ENCODE measurements around the gene SLC66A2.

Gene SLC66A2

DNA sequence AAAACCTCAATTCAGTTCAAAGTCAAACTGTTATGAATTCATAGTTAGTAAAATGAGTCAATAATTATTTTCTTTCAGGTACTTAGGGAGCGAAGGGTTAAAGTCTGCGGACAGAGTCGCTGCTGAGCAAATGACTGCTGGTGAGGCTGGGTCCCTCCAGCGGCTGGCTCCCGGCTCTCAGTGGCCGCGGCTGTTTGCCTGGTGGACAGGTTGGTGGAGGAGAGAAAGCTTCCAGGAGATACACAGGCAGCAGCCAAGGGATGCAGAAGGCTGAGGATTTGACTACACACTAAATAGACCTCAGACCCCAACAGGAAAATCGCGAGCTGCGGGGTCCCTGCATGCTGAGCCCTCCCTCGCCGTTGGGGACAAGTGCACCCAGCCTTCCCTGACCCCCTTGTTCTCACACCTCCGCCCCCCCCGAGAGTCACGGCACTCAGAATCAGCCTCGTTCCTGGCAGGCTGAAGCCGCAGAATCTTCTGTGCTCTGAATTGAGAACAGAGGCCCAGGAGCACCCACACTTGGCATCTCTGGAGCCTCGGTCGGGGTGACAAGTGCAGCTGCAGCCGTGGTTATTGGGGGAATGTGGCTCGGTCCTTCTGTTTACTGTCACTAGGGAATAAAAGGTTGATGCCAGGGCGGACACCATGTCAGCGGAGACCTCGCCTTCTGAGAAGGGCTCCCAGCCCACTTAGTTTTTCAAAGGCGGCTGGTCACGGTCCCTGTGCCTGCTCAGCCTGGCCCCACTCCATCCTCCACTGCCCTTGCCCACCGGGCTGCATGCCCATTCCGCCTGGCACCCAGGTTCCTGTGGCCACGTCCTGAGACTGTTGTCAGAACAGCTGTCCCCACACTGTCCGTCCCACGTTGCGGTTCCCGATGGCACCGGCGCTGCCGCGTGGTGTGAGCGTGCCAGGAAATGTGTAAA lies 74.0 kb downstream of the SLC66A2 start:
- Histone ChIP-seq H3K36me3 (ENCODE audit: insufficient read depth, low read length) (no peaks in the 10 kb centered on the region), H3K9ac (ENCODE audit: low read depth, low read length) (no peak overlapping the region), H3K9me3 (ENCODE audit: control insufficient read depth, insufficient read depth, low read length) (no peaks in the 10 kb centered on the region), H3K4me1 (ENCODE audit: insufficient read depth, low read length) (0 out of 2 replicates have a peak, but pooled peaks cover 2% of the 10 kb centered on the region)

DNA sequence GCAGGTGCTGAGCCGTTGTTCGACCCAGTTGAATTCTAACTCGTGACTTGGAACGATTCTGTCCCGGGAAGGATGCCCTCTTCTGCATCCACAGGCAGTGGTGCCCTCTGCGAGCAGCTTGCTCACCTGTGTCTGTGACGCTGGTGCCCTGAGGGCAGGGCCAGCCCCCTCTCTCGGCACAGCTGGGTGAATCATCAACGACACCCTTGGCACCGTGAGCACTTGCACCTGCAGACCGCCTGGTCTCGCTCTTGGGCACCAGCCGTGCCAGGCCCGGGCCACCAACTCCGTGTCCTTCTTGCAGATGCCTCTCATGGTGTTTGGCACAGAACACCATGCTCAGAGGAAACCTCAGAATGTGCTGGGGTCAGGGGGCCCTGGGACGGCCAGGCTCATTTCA lies 75.0 kb downstream of the SLC66A2 start:
- Histone ChIP-seq H3K9me3 (ENCODE audit: control insufficient read depth, insufficient read depth, low read length) (no peaks in the 10 kb centered on the region), H3K9ac (ENCODE audit: low read depth, low read length) (no peak overlapping the region), H3K36me3 (ENCODE audit: insufficient read depth, low read length) (no peaks in the 10 kb centered on the region), H3K4me1 (ENCODE audit: insufficient read depth, low read length) (0 out of 2 replicates have a peak, but pooled peaks cover 2% of the 10 kb centered on the region)

DNA sequence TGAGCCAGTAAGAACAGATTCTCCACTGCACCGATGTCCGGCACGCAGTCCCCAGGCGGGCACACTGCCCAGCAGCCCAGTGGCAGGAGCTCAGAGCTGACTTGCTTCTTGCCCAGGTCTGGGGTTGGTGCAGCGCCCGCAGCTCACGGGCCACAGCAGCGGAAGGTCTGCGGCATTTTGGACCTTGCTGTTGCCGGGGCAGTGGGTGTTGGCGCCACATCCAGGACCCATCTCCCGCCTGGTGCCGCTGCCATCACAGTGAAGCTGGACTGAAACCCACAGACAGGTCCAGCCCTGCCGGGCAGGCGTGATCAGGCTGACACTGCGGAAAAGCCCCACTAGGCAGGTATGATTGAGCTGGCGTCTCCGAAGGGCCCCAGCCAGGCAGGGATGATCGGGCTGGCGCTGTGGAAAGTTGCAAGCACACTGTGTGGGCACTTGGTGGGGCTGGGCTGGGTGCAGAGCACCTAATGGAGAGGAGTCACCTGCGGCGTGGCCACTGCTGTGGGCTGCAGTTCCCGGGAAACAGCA lies 75.5 kb downstream of the SLC66A2 start:
- H3K4me1 ChIP-seq (ENCODE audit: insufficient read depth, low read length), result 0 out of 2 replicates have a peak, but pooled peaks cover 2% of the 10 kb centered on the region
- no peaks in the 10 kb centered on the region for H3K9me3 ChIP-seq (ENCODE audit: control insufficient read depth, insufficient read depth, low read length)

DNA sequence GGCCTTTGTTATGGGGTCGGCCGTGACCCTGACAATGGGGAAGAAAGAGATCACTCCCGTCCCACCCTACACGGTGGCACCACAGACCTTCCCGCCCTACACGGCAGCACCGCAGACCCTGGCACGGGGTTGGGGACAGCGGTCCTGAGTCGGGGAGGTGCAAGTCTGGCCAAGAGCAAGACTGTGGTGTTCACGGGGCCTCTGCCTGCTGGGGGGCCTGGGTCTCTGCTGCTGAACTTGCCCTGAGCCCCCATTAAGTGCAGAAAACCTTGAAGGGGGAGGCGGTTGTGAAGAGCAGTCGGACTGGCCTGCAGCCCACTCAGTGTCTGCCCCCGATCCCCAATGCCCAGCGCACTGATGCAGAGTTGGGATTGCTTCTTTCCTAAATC lies 75.9 kb downstream of the SLC66A2 start:
- Histone ChIP-seq H3K36me3 (ENCODE audit: insufficient read depth, low read length) (no peaks in the 10 kb centered on the region), H3K9me3 (ENCODE audit: control insufficient read depth, insufficient read depth, low read length) (no peaks in the 10 kb centered on the region), H3K9ac (ENCODE audit: low read depth, low read length) (no peak overlapping the region), H3K4me1 (ENCODE audit: insufficient read depth, low read length) (0 out of 2 replicates have a peak, but pooled peaks cover 2% of the 10 kb centered on the region)

More for the DNA sequence above, 75.5 kb downstream of the SLC66A2 start:
- Histone ChIP-seq H3K9ac (ENCODE audit: low read depth, low read length) (no peak overlapping the region), H3K36me3 (ENCODE audit: insufficient read depth, low read length) (no peaks in the 10 kb centered on the region)

DNA sequence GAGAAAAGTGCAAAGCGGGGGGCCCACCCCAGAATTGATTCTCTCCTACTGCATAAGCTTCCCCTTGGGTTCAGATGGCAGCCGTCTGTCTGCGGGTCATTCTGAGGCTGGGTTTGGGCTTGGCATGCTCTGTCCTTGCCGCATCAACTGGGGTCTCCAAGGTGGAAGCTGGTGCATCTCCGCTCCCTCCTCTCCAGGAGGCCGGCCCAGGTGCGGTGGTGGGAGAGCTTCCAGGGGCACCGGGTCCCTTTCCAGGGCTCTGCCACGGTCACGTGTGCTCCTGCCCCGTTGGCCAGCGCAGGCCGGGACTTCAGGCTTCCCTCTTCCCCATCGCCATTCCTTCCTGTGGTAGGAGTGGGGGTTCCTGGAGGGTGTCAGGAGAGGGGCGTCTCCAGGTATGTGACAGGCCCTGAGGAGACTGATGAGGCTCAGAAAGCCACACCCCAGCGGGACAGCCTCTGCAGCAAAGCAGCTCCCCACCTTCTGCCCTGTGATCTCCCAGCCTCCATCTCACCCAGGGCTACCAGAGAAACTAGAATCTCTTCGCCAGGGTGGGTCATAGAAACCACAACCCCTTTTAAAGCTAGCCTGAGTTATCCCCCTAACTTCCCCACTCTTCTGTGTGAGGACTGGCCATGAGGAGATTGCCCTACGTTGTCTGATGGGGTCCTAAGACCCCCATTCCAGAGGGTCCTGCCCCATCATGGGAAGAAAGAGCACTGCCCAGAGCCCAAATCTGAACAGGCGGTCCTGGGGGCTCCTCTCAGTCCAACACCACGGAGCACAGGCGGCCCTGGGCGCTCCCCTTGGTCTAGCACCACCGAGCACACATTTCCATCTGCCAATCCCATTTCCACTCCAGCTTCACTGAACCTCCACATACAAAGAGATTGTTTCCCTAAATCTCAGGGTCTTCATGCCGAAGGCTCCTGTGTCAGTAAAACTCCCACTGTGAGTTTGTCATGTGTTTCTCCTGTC lies 76.6 kb downstream of the SLC66A2 start:
- H3K36me3 ChIP-seq (ENCODE audit: insufficient read depth, low read length), result no peaks in the 10 kb centered on the region
- H3K4me1 ChIP-seq (ENCODE audit: insufficient read depth, low read length), result 0 out of 2 replicates have a peak, but pooled peaks cover 2% of the 10 kb centered on the region
- H3K9me3 ChIP-seq (ENCODE audit: control insufficient read depth, insufficient read depth, low read length), result no peaks in the 10 kb centered on the region
- H3K9ac ChIP-seq (ENCODE audit: low read depth, low read length), result no peak overlapping the region

DNA sequence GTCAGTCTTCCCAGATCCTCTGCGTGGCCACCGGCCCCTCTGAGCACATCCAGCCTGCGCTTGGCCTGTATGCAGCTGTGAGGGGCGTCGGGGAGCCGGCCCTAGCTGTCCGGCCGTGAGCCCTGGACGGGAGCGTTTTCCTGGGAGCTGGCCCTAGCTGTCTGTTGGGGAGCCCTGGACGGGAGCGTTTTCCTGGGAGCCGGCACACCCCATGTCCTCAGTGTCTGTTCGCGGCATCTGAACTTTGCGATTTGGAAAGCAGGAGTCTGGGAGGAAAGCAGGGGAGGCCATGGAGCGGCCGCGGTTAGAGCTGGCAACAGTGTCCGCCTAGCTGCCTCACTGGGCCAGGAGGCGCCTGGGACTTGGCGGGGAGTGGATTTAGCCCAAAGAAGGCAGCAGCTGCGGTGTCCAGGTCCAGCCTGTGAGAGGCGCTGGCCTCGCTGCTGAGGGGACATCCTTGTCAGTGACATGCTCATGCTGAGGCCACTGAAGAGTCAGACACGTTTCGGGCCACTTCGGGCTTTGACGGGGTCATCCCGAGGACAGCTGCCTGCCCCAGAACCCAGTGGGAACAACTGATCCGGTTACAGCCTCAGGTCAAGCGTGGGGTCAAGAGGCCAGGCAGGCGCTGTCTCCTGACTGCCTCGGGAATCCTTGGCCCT lies 77.9 kb downstream of the SLC66A2 start:
- H3K4me1 ChIP-seq (ENCODE audit: insufficient read depth, low read length), result 0 out of 2 replicates have a peak, but pooled peaks cover 2% of the 10 kb centered on the region
- no peaks in the 10 kb centered on the region for H3K36me3 ChIP-seq (ENCODE audit: insufficient read depth, low read length)
- no peaks in the 10 kb centered on the region for H3K9me3 ChIP-seq (ENCODE audit: control insufficient read depth, insufficient read depth, low read length)
- H3K9ac ChIP-seq (ENCODE audit: low read depth, low read length), result no peak overlapping the region

DNA sequence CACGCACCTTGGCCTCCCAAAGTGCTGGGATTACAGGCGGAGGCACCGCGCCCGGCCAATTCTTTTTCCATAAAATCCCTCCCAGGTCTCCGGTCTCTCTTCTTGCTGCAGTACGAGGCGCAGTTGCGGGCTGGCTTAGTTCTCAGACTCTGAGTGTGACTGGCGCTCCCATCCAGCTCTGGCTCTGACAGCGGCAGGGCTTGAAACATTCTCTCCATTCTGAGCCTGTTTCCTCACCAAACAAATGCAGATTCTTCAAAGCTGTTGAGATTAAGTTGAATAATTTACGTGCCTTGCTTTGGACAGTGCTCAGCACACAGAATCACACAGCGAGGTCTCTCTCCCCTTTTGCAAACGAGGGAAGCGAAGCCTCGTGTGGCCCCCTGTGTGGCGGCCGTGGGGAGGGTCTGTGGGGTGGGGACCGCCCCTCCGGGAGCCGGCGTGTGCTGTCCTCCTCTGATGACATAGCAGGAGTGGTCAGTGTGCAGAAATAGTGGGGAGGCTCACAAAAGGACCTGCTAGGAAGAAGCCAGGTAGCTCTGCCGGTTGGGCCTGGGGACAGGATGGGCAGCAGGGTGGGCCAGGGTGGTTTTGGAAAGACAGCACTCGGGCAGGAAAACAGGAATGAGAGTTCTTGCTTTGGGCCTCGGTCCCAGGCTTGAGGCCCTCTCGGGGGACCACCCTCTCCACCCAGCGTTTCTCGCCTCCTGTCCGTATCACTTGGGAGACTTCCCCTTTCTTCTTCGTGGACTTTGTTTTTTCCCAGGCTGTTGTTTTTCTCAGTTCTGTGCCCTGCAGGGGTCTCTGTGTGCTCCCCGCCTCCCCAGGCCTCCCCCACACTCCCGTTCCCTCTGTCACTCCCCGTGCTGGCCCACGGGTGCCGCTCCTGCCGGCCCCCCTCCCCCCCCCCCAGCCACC lies 78.7 kb downstream of the SLC66A2 start:
- H3K4me1 ChIP-seq (ENCODE audit: insufficient read depth, low read length), result 0 out of 2 replicates have a peak, but pooled peaks cover 2% of the 10 kb centered on the region
- no peaks in the 10 kb centered on the region for H3K36me3 ChIP-seq (ENCODE audit: insufficient read depth, low read length)
- no peak overlapping the region for H3K9ac ChIP-seq (ENCODE audit: low read depth, low read length)
- no peaks in the 10 kb centered on the region for H3K9me3 ChIP-seq (ENCODE audit: control insufficient read depth, insufficient read depth, low read length)

DNA sequence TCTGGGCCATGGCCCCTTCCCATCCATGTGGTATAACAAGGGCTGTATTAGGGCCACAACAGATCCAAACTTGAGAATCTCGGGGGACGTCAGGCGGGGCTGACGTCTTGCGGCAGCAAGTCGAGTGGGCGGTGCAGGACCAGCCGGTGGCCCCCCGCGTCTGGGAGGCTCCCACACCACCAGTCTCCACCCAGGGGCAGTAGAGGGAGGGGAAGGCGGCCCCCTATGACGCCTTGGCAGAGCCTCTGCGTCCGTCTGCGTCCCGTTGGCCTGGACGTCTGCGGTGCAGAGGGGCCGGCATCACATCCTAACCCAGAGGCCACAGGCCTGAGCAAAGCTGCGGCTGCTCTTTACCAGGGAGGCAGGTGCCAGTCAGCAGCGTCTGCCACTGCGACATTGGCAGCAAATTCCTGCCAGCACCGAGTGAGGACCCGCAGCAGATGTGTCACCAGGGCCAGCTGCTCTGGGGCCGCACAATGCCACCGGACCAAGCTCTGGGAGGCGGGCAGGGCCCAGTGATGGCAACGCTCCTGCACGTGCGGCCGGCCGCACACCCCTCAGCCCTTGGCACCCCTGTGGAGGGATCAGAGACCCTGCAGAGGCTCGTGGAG lies 79.9 kb downstream of the SLC66A2 start:
- Histone ChIP-seq H3K9me3 (ENCODE audit: control insufficient read depth, insufficient read depth, low read length) (no peaks in the 10 kb centered on the region), H3K9ac (ENCODE audit: low read depth, low read length) (no peak overlapping the region), H3K4me1 (ENCODE audit: insufficient read depth, low read length) (0 out of 2 replicates have a peak, but pooled peaks cover 2% of the 10 kb centered on the region)

DNA sequence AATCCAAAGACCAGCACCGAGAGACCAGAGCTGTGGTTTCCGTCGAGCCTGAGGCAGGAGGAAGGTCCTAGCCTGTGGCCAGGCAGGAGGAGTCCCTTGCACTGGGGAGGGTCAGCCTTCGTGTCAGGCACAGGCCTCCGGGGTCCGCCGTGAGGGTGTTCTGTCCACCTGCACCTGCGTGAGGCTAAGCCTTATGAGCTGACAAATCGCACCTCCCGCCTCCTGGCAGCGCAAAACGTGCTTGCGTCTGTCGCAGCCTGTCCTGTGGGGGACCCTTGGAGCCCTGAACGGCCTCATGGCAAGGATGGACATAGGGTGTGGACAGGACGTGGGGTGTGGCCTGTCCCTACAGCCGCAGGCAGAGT lies 80.4 kb downstream of the SLC66A2 start:
- Histone ChIP-seq H3K36me3 (ENCODE audit: insufficient read depth, low read length) (no peaks in the 10 kb centered on the region), H3K4me1 (ENCODE audit: insufficient read depth, low read length) (0 out of 2 replicates have a peak, but pooled peaks cover 2% of the 10 kb centered on the region), H3K9ac (ENCODE audit: low read depth, low read length) (no peak overlapping the region), H3K9me3 (ENCODE audit: control insufficient read depth, insufficient read depth, low read length) (no peaks in the 10 kb centered on the region)

More for the DNA sequence above, 79.9 kb downstream of the SLC66A2 start:
- H3K36me3 ChIP-seq (ENCODE audit: insufficient read depth, low read length), result no peaks in the 10 kb centered on the region

DNA sequence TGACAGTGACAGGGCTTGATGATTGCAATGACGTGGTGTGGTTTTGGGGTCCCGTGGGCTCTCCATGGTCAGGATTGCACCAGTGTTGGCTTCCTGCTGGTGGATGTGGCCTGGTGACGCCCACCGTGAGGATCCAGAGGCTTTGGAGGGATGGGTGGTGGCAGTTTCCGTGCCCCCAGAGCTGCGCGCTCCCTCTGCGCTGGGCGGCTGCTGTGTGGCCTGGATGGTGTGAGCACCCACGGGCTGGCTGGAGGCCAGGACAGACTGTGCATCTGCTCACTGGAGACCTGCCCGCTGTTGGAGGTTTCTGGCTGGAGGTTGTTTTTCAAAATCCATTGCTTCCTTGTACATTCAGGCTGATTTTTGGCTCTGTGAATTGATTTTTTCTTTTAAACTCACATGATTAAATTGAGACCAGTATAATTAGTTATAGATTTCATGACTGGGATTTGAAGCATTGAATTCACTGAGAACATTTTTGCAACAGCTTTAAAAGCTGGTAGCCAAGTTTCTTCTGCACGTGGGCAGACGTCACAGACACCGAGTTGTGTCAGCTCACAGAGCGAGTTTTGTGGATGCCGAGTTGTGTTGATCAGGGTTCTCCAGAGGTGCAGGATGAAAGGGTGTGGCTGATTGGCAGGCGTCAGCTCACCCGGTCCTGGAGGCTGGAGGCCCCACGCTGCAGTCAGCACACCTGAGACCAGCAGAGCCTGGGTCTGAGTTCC lies 81.0 kb downstream of the SLC66A2 start:
- H3K4me1 ChIP-seq (ENCODE audit: insufficient read depth, low read length), result 0 out of 2 replicates have a peak, but pooled peaks cover 2% of the 10 kb centered on the region
- H3K36me3 ChIP-seq (ENCODE audit: insufficient read depth, low read length), result no peaks in the 10 kb centered on the region
- H3K9me3 ChIP-seq (ENCODE audit: control insufficient read depth, insufficient read depth, low read length), result no peaks in the 10 kb centered on the region
- H3K9ac ChIP-seq (ENCODE audit: low read depth, low read length), result no peak overlapping the region

DNA sequence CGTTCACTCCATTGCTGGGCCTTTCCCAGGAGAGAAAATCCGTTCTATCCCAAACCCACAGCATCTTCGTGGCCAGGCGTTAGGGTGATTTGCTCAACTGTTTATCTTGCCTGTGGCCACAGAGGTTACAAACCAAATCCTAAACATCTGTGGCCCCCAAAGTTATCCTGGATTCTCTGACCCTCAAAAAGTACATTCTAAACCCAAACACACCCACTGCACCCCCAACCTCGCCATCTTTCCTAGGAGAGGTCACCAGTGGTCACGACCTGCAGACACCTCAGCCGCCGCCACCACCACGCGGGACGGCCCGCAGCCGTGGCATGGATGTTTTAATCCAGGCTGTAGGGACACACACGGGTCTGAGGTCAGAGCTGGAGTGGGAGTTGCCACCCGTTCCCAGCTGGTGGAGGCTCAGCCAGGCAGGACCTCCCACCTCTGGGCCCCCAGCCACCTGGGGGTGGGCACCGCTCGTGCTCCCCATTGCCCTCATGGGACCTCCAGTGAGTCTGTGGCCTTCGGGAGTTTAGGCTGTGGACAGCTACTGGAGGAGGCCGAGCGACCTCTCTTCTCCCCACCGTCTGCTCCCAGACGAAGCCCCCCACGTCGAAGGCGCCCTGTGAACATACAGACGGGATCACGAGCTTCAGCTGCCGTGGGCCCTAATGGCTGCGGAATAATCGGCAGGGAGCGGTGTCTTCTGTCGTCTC lies 81.7 kb downstream of the SLC66A2 start:
- Histone ChIP-seq H3K4me1 (ENCODE audit: insufficient read depth, low read length) (0 out of 2 replicates have a peak, but pooled peaks cover 2% of the 10 kb centered on the region), H3K9ac (ENCODE audit: low read depth, low read length) (no peak overlapping the region), H3K36me3 (ENCODE audit: insufficient read depth, low read length) (no peaks in the 10 kb centered on the region), H3K9me3 (ENCODE audit: control insufficient read depth, insufficient read depth, low read length) (no peaks in the 10 kb centered on the region)

Measured in ES-I3 (cell line).